B cell (primary cell): Measurements from ENCODE around the gene GOLGA8T. TPM values are rescaled to one million over a fixed set of nuclear protein-coding genes. Genes with fewer than 3 reads are reported as not detected.
"Not testable (repeated sequence)": the region's sequence is repeated elsewhere in the genome, so short reads cannot be mapped to it uniquely, and the experiment has no call there.

Experiments
- ATAC-seq: fragments of 200-7000 bp; cut with Tn5 transposase; one replicate; pipeline ENCODE4 v1.10.0; 2021; ENCODE audit warnings: low read depth, mild to moderate bottlenecking, moderate number of reproducible peaks, moderate library complexity
- CTCF ChIA-PET: fragments of 350-600 bp; sonication (Branson Sonifier 250); formaldehyde crosslinking; loops from one replicate; lab custom pipeline; 2021; ENCODE audit warnings: antibody characterized with exemption, inconsistent platforms; lab: Charles Lee
- POLR2A ChIA-PET: fragments of 350-600 bp; sonication (Branson Sonifier 250); formaldehyde crosslinking; loops from one replicate; lab custom pipeline; 2021; ENCODE audit warnings: antibody characterized with exemption; lab: Charles Lee
- DNase-seq: peaks from one replicate; pipeline ENCODE4 v3.0.0; 2013
- H2AFZ ChIP-seq: 2 replicates; pipeline ENCODE4 v1.6.1; 2012; ENCODE audit warnings: mild to moderate bottlenecking, low read depth, low read length; ENCODE audit not compliant: insufficient read depth, poor library complexity, severe bottlenecking
- H3K27ac ChIP-seq, 2 donors: 1 replicate in 1 of 2; 2 replicates in 1 of 2; pipeline ENCODE4 v1.5.1; 2012 to 2013; ENCODE audit warnings: low read length in 2 of 2, mild to moderate bottlenecking in 2 of 2, moderate library complexity in 1 of 2
- H3K27me3 ChIP-seq, 4 experiments: fragments of 200-600 bp in 1 of 4; sonication (generic) in 1 of 4; replicated peaks in 1 of 4; 1 replicate in 2 of 4; 2 replicates in 2 of 4; pipeline versions ENCODE4 v1.6.1 to v1.7.0; 2013 to 2016; ENCODE audit warnings: low read length in 3 of 4, mild to moderate bottlenecking in 2 of 4, mixed read lengths in 1 of 4, moderate library complexity in 1 of 4; ENCODE audit not compliant: insufficient read depth in 4 of 4, control insufficient read depth in 3 of 4; ENCODE audit errors: control extremely low read depth in 1 of 4
- H3K36me3 ChIP-seq, 2 experiments: replicated peaks in 1 of 2; 1 replicate in 1 of 2; 2 replicates in 1 of 2; pipeline versions ENCODE4 v1.6.1 to v1.7.1; 2013; ENCODE audit warnings: low read length in 1 of 2; ENCODE audit not compliant: insufficient read depth in 2 of 2, control insufficient read depth in 1 of 2; ENCODE audit errors: control extremely low read depth in 1 of 2, extremely low read depth in 1 of 2
- H3K4me1 ChIP-seq, 2 donors: fragments of 200-600 bp in 1 of 2; sonication (generic) in 1 of 2; 1 replicate in 1 of 2; 2 replicates in 1 of 2; pipeline versions ENCODE4 v1.5.1 to v1.6.1; 2013 to 2017; ENCODE audit warnings: low read length in 2 of 2; ENCODE audit not compliant: control insufficient read depth in 2 of 2, insufficient read depth in 2 of 2
- H3K4me2 ChIP-seq: replicated peaks from 2 replicates; pipeline ENCODE3; 2012; ENCODE audit warnings: mild to moderate bottlenecking, low read depth, low read length; ENCODE audit not compliant: poor library complexity, severe bottlenecking
- H3K4me3 ChIP-seq, 5 experiments: fragments of 200-600 bp in 1 of 5; sonication (generic) in 1 of 5; 1 replicate in 3 of 5; 2 replicates in 2 of 5; pipeline versions ENCODE4 v1.5.1 to v1.7.0; 2011 to 2016; ENCODE audit warnings: low read length in 4 of 5, mild to moderate bottlenecking in 4 of 5, low read depth in 2 of 5, control low read depth in 1 of 5, moderate library complexity in 1 of 5; ENCODE audit not compliant: insufficient read depth in 1 of 5; ENCODE audit errors: control extremely low read depth in 1 of 5, extremely low read depth in 1 of 5
- H3K79me2 ChIP-seq: fragments of 200-600 bp; sonication (generic); one replicate; pipeline ENCODE4 v1.6.0; 2016; ENCODE audit warnings: low read length; ENCODE audit not compliant: control insufficient read depth, insufficient read depth
- H3K9ac ChIP-seq: fragments of 200-600 bp; sonication (generic); 2 replicates; pipeline ENCODE4 v1.6.1; 2017; ENCODE audit warnings: mild to moderate bottlenecking, low read length, moderate library complexity
- H3K9me3 ChIP-seq, 3 donors: one replicate each; pipeline versions ENCODE4 v1.6.1 to v1.7.1; 2013; ENCODE audit warnings: low read length in 2 of 3; ENCODE audit not compliant: control insufficient read depth in 2 of 3, insufficient read depth in 1 of 3; ENCODE audit errors: control extremely low read depth in 1 of 3
- H4K20me1 ChIP-seq: 2 replicates; pipeline ENCODE4 v1.6.0; 2012; ENCODE audit warnings: mild to moderate bottlenecking, low read length; ENCODE audit not compliant: insufficient read depth, control insufficient read depth, poor library complexity, severe bottlenecking
- H3K27ac Mint-ChIP-seq: one replicate; pipeline ENCODE4 v1.8.0; 2021; ENCODE audit warnings: mixed read lengths
- H3K27me3 Mint-ChIP-seq: one replicate; pipeline ENCODE4 v1.8.0; 2021; ENCODE audit warnings: mixed read lengths
- H3K4me1 Mint-ChIP-seq: one replicate; pipeline ENCODE4 v1.8.0; 2021; ENCODE audit warnings: mixed read lengths
- H3K4me3 Mint-ChIP-seq: one replicate; pipeline ENCODE4 v1.8.0; 2021; ENCODE audit warnings: mixed read lengths
- H3K9me3 Mint-ChIP-seq: one replicate; pipeline ENCODE4 v1.8.0; 2022; ENCODE audit warnings: mixed read lengths; ENCODE audit not compliant: insufficient read depth
- WGBS: methylation state at CpG from one replicate; pipeline ENCODE4 v1.1.5; 2013; ENCODE audit warnings: missing lambda C conversion rate; ENCODE audit not compliant: insufficient coverage; 5-methylcytosine and 5-hydroxymethylcytosine counted together
- intact Hi-C: fragments of 100-400 bp; cut with micrococcal nuclease; formaldehyde crosslinking; loops from one replicate; pipeline ENCODE4 v1.10.0; 2022
- polyA plus RNA-seq: library from polyadenylated mRNA; depleted of rRNA; stranded (reverse); fragments of >200 nt; gene quantifications from 2 replicates; pipeline ENCODE4 v1.2.3, GENCODE V29; 2012
- total RNA-seq, 2 donors: library from RNA; stranded (reverse); fragments of 120-200 nt in 1 of 2; gene quantifications; 1 replicate in 1 of 2; 2 replicates in 1 of 2; pipeline versions ENCODE4 v1.2.3 to v1.2.4, GENCODE V29; 2013 to 2022

The GOLGA8T gene
- total and polyA plus RNA-seq, 2 donors (not counting 1 experiment from before 2014, with no cell fraction given) = 0.71 TPM; not detected in 1

DNA sequence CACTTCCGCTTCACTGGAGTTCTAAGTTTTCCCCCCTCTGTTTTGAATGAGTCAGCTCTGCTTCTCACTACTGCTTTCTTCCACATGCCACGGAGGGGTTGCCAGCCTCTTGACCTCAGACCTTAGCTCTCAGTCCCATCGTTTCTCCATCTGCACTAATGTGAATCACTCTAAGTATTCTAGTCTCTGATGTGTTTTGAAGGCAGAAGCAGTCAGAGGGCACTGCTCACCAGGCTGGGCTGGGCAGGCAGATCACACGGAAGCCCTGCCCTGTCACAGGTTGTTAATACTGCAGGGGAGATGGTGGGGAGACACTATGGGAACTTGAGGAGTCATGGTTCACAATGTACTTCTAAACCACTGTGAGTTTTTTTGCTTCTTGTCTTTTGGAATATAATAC is 24.3 kb upstream of the GOLGA8T start:
- H3K9me3 ChIP-seq, H3K79me2 ChIP-seq, intact Hi-C loops, H4K20me1 ChIP-seq, ATAC-seq, H3K4me3 ChIP-seq, H3K4me3 Mint-ChIP-seq, H3K4me2 ChIP-seq, H3K4me1 ChIP-seq, H3K9ac ChIP-seq, H3K36me3 ChIP-seq, H3K27me3 Mint-ChIP-seq, CTCF ChIA-PET, H2AFZ ChIP-seq, H3K27me3 ChIP-seq, POLR2A ChIA-PET, DNase-seq, H3K9me3 Mint-ChIP-seq, H3K27ac ChIP-seq, H3K4me1 Mint-ChIP-seq, H3K27ac Mint-ChIP-seq: not testable (repeated sequence)
- WGBS = no CpG with 5 or more reads among the region's 4 CpGs

- DNase-seq, intact Hi-C loops: not testable (repeated sequence)
- no CpG with 5 or more reads among the region's 2 CpGs for WGBS
Observed at GRCh38 chr15:30130066-30130465, 4.8 kb upstream of the GOLGA8T start.

GRCh38 chr15:30143246-30143645 is 8.4 kb downstream of the GOLGA8T start:
- H3K4me2 ChIP-seq, H3K4me3 Mint-ChIP-seq, H3K9me3 ChIP-seq, H3K9ac ChIP-seq, H3K27ac Mint-ChIP-seq, ATAC-seq, H2AFZ ChIP-seq, H3K79me2 ChIP-seq, H3K4me1 Mint-ChIP-seq, H3K36me3 ChIP-seq, CTCF ChIA-PET, H3K27me3 ChIP-seq, POLR2A ChIA-PET, DNase-seq, intact Hi-C loops, H4K20me1 ChIP-seq, H3K27ac ChIP-seq, H3K4me1 ChIP-seq, H3K4me3 ChIP-seq, H3K27me3 Mint-ChIP-seq, H3K9me3 Mint-ChIP-seq: not testable (repeated sequence)
- 100% methylated on average over 1 of the region's 5 CpGs for WGBS

More at GRCh38 chr15:30130066-30130465, 4.8 kb upstream of the GOLGA8T start:
- H3K4me2 ChIP-seq, H3K9ac ChIP-seq, CTCF ChIA-PET, H3K27ac Mint-ChIP-seq, H3K4me3 ChIP-seq, H3K4me1 ChIP-seq, H3K4me3 Mint-ChIP-seq, H3K4me1 Mint-ChIP-seq, H3K9me3 ChIP-seq, H3K27ac ChIP-seq, H2AFZ ChIP-seq, ATAC-seq, H3K27me3 ChIP-seq, H4K20me1 ChIP-seq, H3K9me3 Mint-ChIP-seq, H3K27me3 Mint-ChIP-seq, POLR2A ChIA-PET, H3K79me2 ChIP-seq, H3K36me3 ChIP-seq: not testable (repeated sequence)

- WGBS = no CpG with 5 or more reads among the region's 8 CpGs
- H4K20me1 ChIP-seq, H3K36me3 ChIP-seq, H3K4me3 ChIP-seq, H3K9ac ChIP-seq, H3K4me1 Mint-ChIP-seq, H3K9me3 ChIP-seq, intact Hi-C loops, H3K9me3 Mint-ChIP-seq, H3K27ac Mint-ChIP-seq, DNase-seq, ATAC-seq, CTCF ChIA-PET, H2AFZ ChIP-seq, H3K4me1 ChIP-seq, H3K27me3 ChIP-seq, H3K27me3 Mint-ChIP-seq, H3K4me3 Mint-ChIP-seq, H3K27ac ChIP-seq, H3K4me2 ChIP-seq, H3K79me2 ChIP-seq, POLR2A ChIA-PET: not testable (repeated sequence)
Observed at GRCh38 chr15:30149891-30150290, 15.0 kb downstream of the GOLGA8T start.
